ENCODE results near the gene PGM1. TPM values are rescaled to one million over a fixed set of nuclear protein-coding genes. Genes with fewer than 3 reads are reported as not detected.

Gene PGM1
- total RNA-seq, 3 donors from 2014 or later, result 59.0 to 130 (median 80.1) TPM

GRCh38 chr1:63617450-63617849 is 24.2 kb downstream of the PGM1 start:
- no peaks in the 10 kb centered on the region for H3K27me3 ChIP-seq
- no peaks in the 10 kb centered on the region for H3K9me3 ChIP-seq
- TF ChIP-seq POLR2A (IDR thresholded peaks at IDR 0.05) (no peak), CTCF (IDR thresholded peaks at IDR 0.05) (no peak), POLR2AphosphoS5 (IDR thresholded peaks at IDR 0.05) (no peak)

GRCh38 chr1:63618011-63618410 is 24.8 kb downstream of the PGM1 start:
- no peak for DNase-seq (ENCODE audit: low spot score in 2 of 2)
- H3K4me3 ChIP-seq, result no peak overlapping the region
- H3K36me3 ChIP-seq, result no peaks in the 10 kb centered on the region
- no peaks in the 10 kb centered on the region for H3K4me1 ChIP-seq
- no peaks in the 10 kb centered on the region for H3K9me3 ChIP-seq
- no peak overlapping the region for H3K27ac ChIP-seq
- no peaks in the 10 kb centered on the region for H3K27me3 ChIP-seq
- TF ChIP-seq POLR2A (IDR thresholded peaks at IDR 0.05), result no peak
- TF ChIP-seq POLR2AphosphoS5 (IDR thresholded peaks at IDR 0.05), result no peak
- no peak for TF ChIP-seq CTCF (IDR thresholded peaks at IDR 0.05)
- intact Hi-C loops (cut with DNase I; ENCODE audit: low total_unique reads), result no loop called here

More at GRCh38 chr1:63617450-63617849, 24.2 kb downstream of the PGM1 start:
- no peaks in the 10 kb centered on the region for H3K4me1 ChIP-seq
- no peak overlapping the region for H3K27ac ChIP-seq
- no peak for DNase-seq (ENCODE audit: low spot score in 2 of 2)
- H3K36me3 ChIP-seq, result no peaks in the 10 kb centered on the region
- H3K4me3 ChIP-seq, result no peak overlapping the region
- intact Hi-C loops (cut with DNase I; ENCODE audit: low total_unique reads), result no loop called here

- TF ChIP-seq POLR2AphosphoS5 (IDR thresholded peaks at IDR 0.05) (no peak), POLR2A (IDR thresholded peaks at IDR 0.05) (no peak), CTCF (IDR thresholded peaks at IDR 0.05) (no peak)
- intact Hi-C loops (cut with DNase I; ENCODE audit: low total_unique reads), result no loop called here
- no peaks in the 10 kb centered on the region for H3K27me3 ChIP-seq
- no peaks in the 10 kb centered on the region for H3K36me3 ChIP-seq
- H3K4me3 ChIP-seq, result no peak overlapping the region
- H3K27ac ChIP-seq, result no peak overlapping the region
- H3K9me3 ChIP-seq, result no peaks in the 10 kb centered on the region
- no peak for DNase-seq (ENCODE audit: low spot score in 2 of 2)
- H3K4me1 ChIP-seq, result no peaks in the 10 kb centered on the region
Observed at GRCh38 chr1:63619558-63619957, 26.3 kb downstream of the PGM1 start.

- H3K4me1 ChIP-seq, result no peaks in the 10 kb centered on the region
- H3K36me3 ChIP-seq, result no peaks in the 10 kb centered on the region
- H3K27ac ChIP-seq, result peak overlapping the region; percentile 64 to 70
Observed at GRCh38 chr1:63620671-63621070, 27.5 kb downstream of the PGM1 start.

GRCh38 chr1:63621075-63621474 is 27.9 kb downstream of the PGM1 start:
- intact Hi-C loops (cut with DNase I; ENCODE audit: low total_unique reads), result no loop called here
- H3K9me3 ChIP-seq, result no peaks in the 10 kb centered on the region
- peak overlapping the region; percentile 64 to 70 for H3K27ac ChIP-seq
- no peak for DNase-seq (ENCODE audit: low spot score in 2 of 2)
- no peaks in the 10 kb centered on the region for H3K36me3 ChIP-seq
- H3K4me1 ChIP-seq, result no peaks in the 10 kb centered on the region
- H3K27me3 ChIP-seq, result no peaks in the 10 kb centered on the region
- no peak for TF ChIP-seq CTCF (IDR thresholded peaks at IDR 0.05)
- no peak for TF ChIP-seq POLR2AphosphoS5 (IDR thresholded peaks at IDR 0.05)
- no peak for TF ChIP-seq POLR2A (IDR thresholded peaks at IDR 0.05)
- no peak overlapping the region for H3K4me3 ChIP-seq

More at GRCh38 chr1:63620671-63621070, 27.5 kb downstream of the PGM1 start:
- no peak for TF ChIP-seq POLR2A (IDR thresholded peaks at IDR 0.05)
- TF ChIP-seq CTCF (IDR thresholded peaks at IDR 0.05), result no peak
- no peak for TF ChIP-seq POLR2AphosphoS5 (IDR thresholded peaks at IDR 0.05)
- DNase-seq (ENCODE audit: low spot score in 2 of 2), result no peak
- no peak overlapping the region for H3K4me3 ChIP-seq
- H3K9me3 ChIP-seq, result no peaks in the 10 kb centered on the region
- H3K27me3 ChIP-seq, result no peaks in the 10 kb centered on the region
- intact Hi-C loops (cut with DNase I; ENCODE audit: low total_unique reads), result no loop called here

All from breast epithelium (tissue), 4 donors.